T-helper 2 cell treated with Interferon-gamma antibody and Interleukin-4, amounts not matched to agents 5 μg/mL and 100 μg/mL, for 36 hours (primary cell): ENCODE results near the gene HOXA4.

ENCODE experiments used
- DNase-seq: peaks from one replicate; pipeline ENCODE4 v3.0.0; 2021; ENCODE audit warnings: low spot score
- H3K27ac Mint-ChIP-seq: one replicate; pipeline ENCODE4 v1.8.0; 2021; ENCODE audit warnings: mild to moderate bottlenecking, mixed read lengths
- H3K27me3 Mint-ChIP-seq: one replicate; pipeline ENCODE4 v1.8.0; 2021; ENCODE audit warnings: low read depth, mixed read lengths
- H3K36me3 Mint-ChIP-seq: one replicate; pipeline ENCODE4 v1.8.0; 2021; ENCODE audit warnings: low read depth, mixed read lengths
- H3K4me1 Mint-ChIP-seq: one replicate; pipeline ENCODE4 v1.8.0; 2021; ENCODE audit warnings: low read depth, mixed read lengths
- H3K4me3 Mint-ChIP-seq: one replicate; pipeline ENCODE4 v1.8.0; 2022; ENCODE audit warnings: mild to moderate bottlenecking, moderate library complexity, mixed read lengths
- H3K9me3 Mint-ChIP-seq: one replicate; pipeline ENCODE4 v1.8.0; 2021; ENCODE audit warnings: mixed read lengths

HOXA4 gene

DNA sequence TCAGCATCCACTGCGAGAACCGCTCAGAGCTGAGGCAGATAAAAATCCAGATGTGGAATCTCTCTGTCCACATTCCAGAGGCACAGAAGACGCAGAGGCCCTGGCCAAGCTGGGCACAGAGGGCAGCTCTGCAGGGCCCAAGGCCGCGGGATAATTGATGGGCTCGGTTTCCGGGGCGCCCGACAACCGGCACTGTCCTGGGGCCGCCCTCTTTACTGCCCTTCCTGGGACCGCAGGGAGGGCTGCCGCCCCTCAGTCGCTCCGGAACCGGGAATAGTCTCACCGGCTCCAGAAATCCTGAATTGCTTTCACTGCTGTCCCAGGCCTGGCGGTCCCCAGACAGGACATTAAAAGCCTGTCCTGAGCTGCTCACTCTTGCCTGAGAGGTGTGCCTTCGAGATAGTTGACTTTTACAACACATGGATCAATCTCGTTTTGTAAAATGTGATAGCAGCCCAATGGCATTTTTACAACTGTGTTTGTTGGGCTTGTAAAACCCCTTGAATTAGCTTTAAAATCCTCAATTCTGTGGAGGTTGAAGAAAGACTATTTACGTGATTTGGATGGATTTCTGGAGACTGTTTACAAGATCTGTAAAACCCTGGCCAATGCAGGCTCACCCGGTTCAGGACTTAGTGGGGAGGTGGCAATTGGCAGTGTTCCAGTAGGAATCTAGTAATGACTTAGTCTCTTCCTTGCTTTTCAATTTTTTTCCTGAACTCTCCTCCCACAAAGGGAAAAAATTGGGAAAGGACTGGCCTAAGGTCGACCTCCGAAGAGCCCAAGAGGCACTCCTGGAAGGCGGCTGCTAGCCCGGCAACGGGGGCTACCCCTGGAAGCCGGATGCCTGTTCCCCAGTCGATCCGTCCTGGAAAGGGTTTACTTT, 18.4 kb upstream of the HOXA4 start:
- no peak overlapping the region for H3K4me3 Mint-ChIP-seq
- H3K36me3 Mint-ChIP-seq: peaks cover 3% of the 10 kb centered on the region
- DNase-seq: no peak
- H3K27ac Mint-ChIP-seq: no peak overlapping the region
- no peaks in the 10 kb centered on the region for H3K9me3 Mint-ChIP-seq
- H3K4me1 Mint-ChIP-seq: peaks cover 10% of the 10 kb centered on the region
- peaks cover 76% of the 10 kb centered on the region for H3K27me3 Mint-ChIP-seq

DNA sequence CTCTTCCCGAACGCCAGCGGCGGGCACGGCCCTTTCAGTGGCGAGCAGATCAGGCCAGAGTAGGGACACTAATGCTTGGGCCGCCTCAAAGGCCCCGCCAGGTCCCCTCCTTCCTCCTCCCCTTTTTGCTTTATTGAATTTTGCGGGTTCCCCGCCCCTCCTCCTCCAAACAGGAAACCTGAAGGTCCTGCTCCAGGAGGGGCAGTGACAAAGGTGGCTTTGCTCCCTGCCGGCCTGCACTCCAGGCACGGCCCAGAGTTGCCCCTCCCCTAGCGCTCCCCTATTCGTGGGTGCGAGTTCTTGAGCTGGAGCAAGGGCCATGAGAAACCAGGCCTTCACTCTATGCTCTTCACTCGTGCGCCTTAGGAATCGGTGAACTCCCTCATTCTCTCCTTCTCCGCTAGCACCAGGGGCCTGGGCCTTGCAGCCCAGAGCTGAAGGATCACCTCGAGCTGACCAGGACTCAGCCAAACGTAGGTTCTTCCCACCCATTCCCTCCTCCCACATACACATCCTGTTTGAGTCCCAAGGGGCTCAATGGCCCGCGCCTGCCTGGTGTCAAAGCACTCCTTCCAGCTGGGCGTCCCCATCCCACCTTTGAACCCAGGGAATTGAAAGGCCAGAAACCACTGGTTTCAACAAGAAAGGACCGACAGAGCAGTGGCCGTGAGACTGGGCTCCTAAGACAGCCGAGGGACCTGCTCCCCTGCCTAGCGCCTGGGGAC, 17.6 kb upstream of the HOXA4 start:
- Mint-ChIP-seq H3K27me3 (peaks cover 68% of the 10 kb centered on the region), H3K4me3 (no peak overlapping the region), H3K27ac (no peak overlapping the region), H3K36me3 (peaks cover 3% of the 10 kb centered on the region), H3K9me3 (no peaks in the 10 kb centered on the region), H3K4me1 (peaks cover 10% of the 10 kb centered on the region)
- DNase-seq: no peak

DNA sequence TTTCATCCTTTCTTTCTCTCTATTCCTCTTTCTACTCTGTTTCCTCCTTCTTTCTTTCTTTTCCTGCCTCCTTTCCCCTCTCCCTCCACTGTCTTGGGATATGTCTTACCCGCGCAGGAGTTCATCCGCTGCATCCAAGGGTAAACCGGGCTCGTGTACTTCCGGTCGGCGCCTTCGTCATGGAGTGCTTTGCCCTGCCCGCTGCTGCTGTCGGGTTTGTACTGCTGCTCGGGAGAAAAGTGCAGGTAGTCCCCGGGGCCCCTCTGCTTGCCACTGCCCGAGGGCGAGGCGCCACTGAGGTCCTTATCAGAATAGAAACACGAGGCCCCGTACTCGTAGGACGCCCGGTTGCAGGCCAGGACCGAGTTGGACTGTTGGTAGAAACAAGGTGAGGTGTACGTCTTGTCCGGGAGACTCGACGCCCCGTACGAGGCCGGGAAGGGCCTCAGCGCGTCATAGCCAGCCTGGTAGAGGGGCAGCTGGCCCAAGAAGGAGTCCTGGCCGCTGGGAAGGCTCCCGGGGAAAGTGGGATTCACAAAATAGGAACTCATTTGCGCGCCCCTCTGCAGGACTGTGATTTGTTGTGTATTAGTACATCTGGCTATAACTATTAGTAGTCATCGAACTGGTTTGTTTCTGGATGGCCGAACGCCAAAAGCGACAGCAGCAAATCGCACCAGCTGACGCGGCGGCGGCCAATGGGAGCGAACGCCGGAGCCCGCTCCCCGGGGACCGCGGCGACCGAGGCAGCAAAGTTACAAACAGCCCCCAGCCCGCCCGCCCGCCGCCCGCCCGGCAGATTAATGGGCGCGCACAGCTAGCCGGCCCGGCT, 16.9 kb upstream of the HOXA4 start, which contains the start of gene HOXA6:
TSS of gene HOXA6 (minus strand) at position 576 of the 832 bp plus-strand sequence. CDS start at position 551, 25 bp downstream.
- H3K4me3 Mint-ChIP-seq: no peak within 1 kb of the TSS
- peaks cover 63% of the 10 kb centered on the region for H3K27me3 Mint-ChIP-seq
- H3K36me3 Mint-ChIP-seq: peaks cover 3% of the 10 kb centered on the region
- no peaks in the 10 kb centered on the region for H3K9me3 Mint-ChIP-seq
- no peak for DNase-seq
- H3K4me1 Mint-ChIP-seq: peaks cover 10% of the 10 kb centered on the region
- no peak within 1 kb of the TSS for H3K27ac Mint-ChIP-seq

DNA sequence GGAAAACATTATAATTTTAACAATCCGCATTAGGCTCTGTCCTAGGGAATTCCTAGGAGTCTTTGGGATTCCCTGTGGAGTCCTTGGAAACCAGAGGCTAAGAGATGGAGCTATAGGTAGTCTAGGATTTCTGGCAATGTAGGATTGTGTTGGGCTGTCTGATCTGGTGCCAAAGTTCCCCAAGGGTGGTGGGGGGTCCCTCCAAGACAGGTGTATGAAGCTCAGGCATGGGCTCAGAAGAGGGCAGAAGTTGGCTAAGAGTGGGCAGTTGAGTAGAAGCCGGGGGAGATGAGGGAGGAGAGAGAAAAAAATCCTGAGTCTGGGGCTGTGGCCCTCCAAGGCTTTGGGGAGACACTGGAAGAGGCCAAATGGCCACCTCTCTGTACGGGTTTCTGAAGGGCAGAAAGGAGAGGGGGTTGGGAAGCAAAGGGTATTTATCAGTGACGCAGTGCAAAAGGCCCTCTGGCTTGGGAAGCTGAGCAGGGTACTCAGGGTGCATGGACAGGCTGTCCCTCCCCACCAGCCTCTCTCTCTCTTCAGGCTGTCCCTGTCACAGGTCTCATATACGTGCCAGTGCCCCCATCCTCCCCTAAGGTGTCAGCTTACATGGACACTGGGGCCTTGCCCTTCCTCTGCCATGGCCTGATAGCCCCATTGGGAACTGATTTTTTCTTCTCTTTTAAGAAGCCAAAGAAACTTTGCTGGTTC, 16.1 kb upstream of the HOXA4 start:
- Mint-ChIP-seq H3K36me3 (peaks cover 3% of the 10 kb centered on the region), H3K9me3 (no peaks in the 10 kb centered on the region), H3K4me1 (peaks cover 8% of the 10 kb centered on the region), H3K4me3 (no peak overlapping the region), H3K27ac (no peak overlapping the region), H3K27me3 (peaks cover 55% of the 10 kb centered on the region)
- no peak for DNase-seq

DNA sequence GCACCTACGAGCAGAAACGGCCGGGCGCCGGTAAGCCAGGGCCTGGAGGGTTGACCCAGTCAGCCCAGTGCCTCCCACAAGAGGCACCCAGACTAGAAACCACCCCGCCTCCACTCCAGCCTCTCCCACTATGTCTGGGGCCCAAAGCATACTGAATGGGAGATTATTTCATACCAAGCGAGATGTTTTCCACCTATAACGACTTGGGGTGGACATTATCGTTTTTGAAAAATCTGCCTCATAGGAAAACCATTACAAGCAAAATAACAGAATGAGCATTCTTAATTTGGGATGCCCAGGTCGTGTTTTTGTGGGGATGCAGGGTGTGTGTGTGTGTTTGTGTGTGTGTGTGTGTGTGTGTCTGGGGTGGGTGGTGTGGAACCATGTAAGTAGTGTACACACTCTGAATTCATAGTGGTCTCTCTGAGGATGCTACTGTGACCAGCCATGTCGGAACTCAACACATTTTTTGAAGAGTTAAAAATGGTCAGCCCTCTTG, 15.4 kb upstream of the HOXA4 start:
- Mint-ChIP-seq H3K36me3 (no peaks in the 10 kb centered on the region), H3K9me3 (no peaks in the 10 kb centered on the region), H3K4me3 (no peak overlapping the region), H3K27me3 (peaks cover 48% of the 10 kb centered on the region), H3K27ac (no peak overlapping the region), H3K4me1 (peaks cover 1% of the 10 kb centered on the region)
- DNase-seq: no peak

DNA sequence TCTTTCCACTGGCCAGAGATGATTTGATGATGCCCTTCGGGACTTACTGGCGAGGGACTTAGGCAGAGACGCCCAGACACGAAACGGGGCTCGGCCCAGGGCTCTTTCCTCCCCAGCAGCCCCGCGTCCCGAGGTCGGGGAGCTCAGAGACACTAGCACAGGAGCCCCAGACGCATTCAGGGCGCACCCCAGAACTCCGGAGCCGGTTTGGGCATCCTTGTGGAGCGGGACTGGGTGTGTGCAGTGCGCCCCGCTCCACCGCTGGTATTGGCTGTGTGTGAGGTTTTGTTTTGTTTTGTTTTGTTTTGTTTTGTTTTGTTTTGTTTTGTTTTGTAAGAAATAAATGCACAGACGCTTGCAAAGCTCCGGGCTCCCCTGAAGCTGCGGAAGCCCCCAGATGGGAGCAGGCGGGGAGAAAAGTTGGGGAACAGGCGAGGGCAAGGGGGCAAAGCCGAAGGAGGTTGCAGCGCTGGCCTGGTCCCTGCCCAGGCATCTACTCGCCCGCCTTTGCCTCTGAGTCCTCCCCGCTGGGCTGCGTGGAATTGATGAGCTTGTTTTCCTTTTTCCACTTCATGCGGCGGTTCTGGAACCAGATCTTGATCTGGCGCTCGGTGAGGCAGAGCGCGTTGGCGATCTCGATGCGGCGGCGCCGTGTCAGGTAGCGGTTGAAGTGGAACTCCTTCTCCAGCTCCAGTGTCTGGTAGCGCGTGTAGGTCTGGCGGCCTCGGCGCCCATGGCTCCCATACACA, 14.8 kb upstream of the HOXA4 start:
- no peak overlapping the region for H3K27ac Mint-ChIP-seq
- H3K36me3 Mint-ChIP-seq: no peaks in the 10 kb centered on the region

DNA sequence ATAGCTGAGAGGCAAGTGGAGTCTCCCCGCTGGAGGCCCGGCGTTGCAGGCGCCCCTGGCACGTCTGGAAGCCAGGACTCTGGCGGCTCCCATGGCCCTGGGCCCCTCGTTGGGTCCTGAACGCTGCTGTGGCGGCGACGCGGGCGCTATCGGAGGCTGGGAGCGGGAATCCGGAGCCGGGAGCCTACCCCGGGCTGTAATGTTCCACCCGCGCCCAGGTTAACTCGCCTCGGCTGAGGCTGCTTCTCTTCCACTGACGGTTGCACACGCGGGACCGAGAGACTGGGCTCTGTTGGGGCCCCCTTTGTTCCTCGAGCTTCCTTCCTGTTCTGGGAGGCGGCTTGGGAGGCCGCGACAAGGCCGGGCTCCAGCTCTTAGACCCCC, 14.2 kb upstream of the HOXA4 start:
- DNase-seq: no peak
- Mint-ChIP-seq H3K36me3 (no peaks in the 10 kb centered on the region), H3K4me1 (no peaks in the 10 kb centered on the region), H3K4me3 (no peak overlapping the region), H3K27me3 (peaks cover 38% of the 10 kb centered on the region), H3K27ac (no peak overlapping the region), H3K9me3 (no peaks in the 10 kb centered on the region)

More for the DNA sequence above, 14.8 kb upstream of the HOXA4 start:
- H3K9me3 Mint-ChIP-seq: no peaks in the 10 kb centered on the region
- no peak for DNase-seq
- H3K4me1 Mint-ChIP-seq: no peaks in the 10 kb centered on the region
- peaks cover 43% of the 10 kb centered on the region for H3K27me3 Mint-ChIP-seq
- H3K4me3 Mint-ChIP-seq: no peak overlapping the region

DNA sequence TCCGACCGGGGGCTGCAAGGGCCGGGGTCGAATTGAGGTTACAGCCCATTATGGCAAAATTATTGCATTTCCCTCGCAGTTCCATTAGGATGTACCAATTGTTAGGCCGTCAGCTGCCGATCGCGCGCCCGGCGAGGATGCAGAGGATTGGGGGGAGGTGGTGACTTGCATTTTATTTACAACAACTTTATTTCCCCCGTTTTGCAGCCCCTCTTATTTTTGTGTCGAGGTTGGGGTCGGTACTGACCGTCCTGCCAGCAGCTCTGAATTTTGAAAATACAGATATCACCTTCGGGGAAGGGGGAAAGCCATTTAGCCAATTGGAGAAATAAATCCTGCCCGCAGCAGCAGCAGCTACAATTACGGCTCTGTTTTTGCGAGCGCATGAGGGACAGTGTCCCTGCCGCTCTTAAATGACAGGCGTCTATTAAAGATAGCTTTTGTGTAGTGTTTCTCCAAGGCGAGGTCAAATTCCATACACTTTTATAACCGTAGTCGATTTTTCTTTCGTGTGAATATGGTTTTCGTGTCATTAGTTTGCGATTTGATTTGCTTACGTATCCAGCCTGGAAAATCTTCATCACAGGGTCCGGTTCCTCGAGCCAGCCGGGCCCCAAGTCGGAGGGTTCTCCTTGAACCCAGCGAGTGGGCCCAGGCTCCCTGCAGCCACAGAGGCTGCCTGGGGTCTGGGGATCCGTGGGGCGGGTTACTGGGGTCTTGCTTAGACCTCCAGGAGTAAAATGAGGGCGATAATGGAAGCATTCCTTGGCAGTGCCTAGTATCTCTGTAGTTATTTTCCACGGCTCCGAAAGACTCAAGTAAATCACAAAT, 13.6 kb upstream of the HOXA4 start:
- no peak for DNase-seq
- Mint-ChIP-seq H3K4me1 (no peaks in the 10 kb centered on the region), H3K27me3 (peaks cover 31% of the 10 kb centered on the region), H3K9me3 (no peaks in the 10 kb centered on the region), H3K27ac (no peak overlapping the region), H3K36me3 (no peaks in the 10 kb centered on the region), H3K4me3 (no peak overlapping the region)

DNA sequence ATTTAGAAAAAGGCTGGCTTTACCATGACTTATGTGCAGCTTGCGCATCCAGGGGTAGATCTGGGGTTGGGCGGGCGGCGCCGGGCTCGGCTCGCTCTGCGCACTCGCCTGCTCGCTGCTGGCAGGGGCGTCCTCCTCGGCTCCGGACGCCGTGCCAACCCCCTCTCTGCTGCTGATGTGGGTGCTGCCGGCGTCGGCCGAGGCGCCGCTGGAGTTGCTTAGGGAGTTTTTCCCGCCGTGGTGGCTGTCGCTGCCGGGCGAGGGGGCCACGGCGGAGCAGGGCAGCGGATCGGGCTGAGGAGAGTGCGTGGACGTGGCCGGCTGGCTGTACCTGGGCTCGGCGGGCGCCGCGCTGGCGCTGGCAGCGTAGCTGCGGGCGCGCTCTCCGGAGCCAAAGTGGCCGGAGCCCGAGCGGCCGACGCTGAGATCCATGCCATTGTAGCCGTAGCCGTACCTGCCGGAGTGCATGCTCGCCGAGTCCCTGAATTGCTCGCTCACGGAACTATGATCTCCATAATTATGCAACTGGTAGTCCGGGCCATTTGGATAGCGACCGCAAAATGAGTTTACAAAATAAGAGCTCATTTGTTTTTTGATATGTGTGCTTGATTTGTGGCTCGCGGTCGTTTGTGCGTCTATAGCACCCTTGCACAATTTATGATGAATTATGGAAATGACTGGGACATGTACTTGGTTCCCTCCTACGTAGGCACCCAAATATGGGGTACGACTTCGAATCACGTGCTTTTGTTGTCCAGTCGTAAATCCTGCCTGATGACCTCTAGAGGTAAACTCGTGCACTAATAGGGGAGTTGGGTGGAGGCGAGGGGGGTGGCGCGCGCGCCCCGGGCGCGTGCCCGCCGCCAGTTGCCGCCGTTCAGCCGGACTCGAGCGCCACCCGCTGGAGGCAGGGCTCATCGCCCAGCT, 12.7 kb upstream of the HOXA4 start, which contains the start of gene HOXA5:
TSS of gene HOXA5 (minus strand) at position 659 of the 927 bp plus-strand sequence. CDS start at position 585, 74 bp downstream.
- no peak for DNase-seq
- peaks cover 23% of the 10 kb centered on the region for H3K27me3 Mint-ChIP-seq
- no peak within 1 kb of the TSS for H3K4me3 Mint-ChIP-seq
- no peaks in the 10 kb centered on the region for H3K4me1 Mint-ChIP-seq
- H3K9me3 Mint-ChIP-seq: no peaks in the 10 kb centered on the region
- no peaks in the 10 kb centered on the region for H3K36me3 Mint-ChIP-seq
- H3K27ac Mint-ChIP-seq: no peak within 1 kb of the TSS

DNA sequence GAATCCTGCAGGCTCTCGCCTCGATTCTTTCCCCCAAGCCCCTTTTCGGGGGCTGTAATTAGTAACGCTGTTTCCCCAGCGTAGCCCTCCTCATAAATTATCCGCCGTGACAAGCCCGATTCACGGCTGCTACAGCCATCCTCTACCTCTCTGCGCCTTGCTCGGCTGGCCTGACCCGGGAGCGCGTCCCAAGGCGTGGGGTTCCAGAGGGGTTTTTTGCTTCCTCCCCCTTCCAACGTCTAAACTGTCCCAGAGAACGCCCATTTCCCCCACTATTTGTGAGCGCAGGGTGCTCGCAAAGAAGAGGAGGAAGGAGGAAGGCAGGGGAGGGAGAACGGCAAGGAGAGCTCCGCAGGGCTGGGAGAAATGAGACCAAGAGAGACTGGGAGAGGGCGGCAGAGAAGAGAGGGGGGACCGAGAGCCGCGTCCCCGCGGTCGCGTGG, 12.0 kb upstream of the HOXA4 start:
- H3K27me3 Mint-ChIP-seq: peaks cover 22% of the 10 kb centered on the region
- H3K9me3 Mint-ChIP-seq: no peaks in the 10 kb centered on the region
- H3K27ac Mint-ChIP-seq: no peak overlapping the region
- H3K4me1 Mint-ChIP-seq: no peaks in the 10 kb centered on the region
- no peak for DNase-seq
- H3K36me3 Mint-ChIP-seq: no peaks in the 10 kb centered on the region
- H3K4me3 Mint-ChIP-seq: no peak overlapping the region

DNA sequence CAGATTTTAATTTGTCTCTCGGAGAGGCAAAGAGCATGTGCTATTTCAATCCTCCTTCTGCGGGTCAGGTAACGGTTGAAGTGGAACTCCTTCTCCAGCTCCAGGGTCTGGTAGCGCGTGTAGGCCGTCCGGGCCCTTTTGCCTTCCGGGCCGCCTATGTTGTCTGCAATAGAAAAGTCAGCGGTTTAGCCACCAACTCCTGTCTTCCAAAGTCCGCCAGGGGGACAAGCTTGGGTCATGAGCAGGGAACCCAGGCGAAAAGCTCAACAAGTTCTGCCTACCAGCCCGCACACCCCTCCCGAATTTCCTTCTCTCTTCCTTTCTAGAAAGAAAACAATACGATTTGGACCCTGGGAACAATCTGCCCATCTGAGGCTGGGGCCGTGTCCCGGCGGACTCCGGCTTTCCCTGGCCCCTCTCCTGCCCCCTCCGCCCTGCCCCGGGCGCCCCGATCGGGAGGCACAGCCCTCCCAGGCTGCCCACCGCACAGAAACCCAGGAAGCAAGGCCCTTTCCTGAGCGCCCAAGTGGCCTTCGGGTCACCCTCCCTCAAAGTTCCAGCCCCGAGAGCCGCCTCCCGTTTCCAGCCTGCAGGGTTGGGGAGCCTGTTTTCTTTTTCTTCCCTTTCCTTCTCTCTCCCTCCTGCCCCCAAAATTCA, 11.5 kb upstream of the HOXA4 start:
- H3K27ac Mint-ChIP-seq: no peak overlapping the region
- H3K4me3 Mint-ChIP-seq: no peak overlapping the region

More for the DNA sequence above, 11.5 kb upstream of the HOXA4 start:
- Mint-ChIP-seq H3K36me3 (no peaks in the 10 kb centered on the region), H3K27me3 (peaks cover 21% of the 10 kb centered on the region), H3K9me3 (no peaks in the 10 kb centered on the region), H3K4me1 (no peaks in the 10 kb centered on the region)
- DNase-seq: no peak
